DMS 273 treated with DMSO at 0.1 percent for 48 hours (cell line): ENCODE data around the gene PSMB4.
"Not testable (repeated sequence)": the region's sequence is repeated elsewhere in the genome, so short reads cannot be mapped to it uniquely, and the experiment has no call there.

Source experiments
- DNase-seq: peaks from one replicate; lab custom pipeline; 2025; lab: John Stamatoyannopoulos, UW

Gene PSMB4

DNA sequence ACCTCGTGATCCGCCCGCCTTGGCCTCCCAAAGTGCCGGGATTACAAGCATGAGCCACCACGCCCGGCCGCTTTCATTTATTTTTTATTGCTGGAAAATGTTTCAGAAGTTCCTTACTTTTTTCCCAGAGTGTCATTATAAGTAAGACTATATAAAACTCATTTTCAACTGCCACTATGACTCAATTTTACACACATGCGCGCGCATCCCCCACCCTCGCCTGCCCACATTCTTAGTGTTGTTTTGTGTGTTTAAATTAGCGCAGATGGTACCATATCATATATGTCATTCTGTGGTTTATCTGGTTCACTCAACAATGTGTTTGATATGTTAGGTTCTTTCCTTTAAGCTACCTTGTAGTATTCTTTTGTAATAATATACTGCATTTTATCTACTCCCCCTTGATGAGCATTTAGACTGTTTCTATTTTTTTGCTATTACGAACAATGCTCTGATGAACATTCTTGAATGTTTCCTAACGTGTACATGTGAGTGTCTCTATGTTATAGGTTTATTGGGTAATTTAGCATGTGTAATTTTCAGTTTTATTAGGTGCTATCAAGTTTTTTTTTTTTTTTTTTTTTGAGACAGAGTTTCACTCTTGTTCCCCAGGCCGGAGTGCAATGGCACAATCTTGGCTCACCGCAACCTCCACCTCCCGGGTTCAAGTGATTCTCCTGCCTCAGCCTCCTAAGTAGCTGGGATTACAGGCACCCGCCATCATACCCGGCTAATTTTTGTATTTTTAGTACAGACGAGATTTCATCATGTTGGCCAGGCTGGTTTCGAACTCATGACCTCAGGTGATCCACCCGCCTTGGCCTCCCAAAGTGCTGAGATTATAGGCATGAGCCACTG, 8.9 kb upstream of the PSMB4 start:
- not testable (repeated sequence) for DNase-seq

DNA sequence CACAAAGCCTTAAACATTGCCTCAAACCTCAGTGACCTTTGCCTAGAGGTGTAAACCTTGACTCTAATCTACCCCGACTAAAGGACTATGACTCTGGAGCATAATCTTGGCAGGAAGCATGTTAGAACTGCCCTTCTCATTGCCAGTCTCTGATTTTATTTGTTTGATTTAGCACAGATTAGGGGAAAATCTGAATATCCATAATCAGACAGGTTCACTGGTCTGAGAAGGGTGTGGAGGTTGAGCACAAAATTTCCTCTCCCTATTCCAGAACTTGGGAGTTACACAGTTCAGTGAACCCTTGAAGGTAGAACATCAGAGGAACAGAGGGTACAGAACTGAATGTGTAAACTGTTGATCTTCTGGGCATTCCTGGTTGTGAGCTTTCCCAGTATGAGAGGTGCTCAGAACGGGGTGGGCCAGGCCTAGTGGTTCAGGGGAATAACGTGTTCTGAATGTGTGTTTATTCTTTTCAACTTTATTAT, 8.3 kb upstream of the PSMB4 start:
- DNase-seq = no peak

DNA sequence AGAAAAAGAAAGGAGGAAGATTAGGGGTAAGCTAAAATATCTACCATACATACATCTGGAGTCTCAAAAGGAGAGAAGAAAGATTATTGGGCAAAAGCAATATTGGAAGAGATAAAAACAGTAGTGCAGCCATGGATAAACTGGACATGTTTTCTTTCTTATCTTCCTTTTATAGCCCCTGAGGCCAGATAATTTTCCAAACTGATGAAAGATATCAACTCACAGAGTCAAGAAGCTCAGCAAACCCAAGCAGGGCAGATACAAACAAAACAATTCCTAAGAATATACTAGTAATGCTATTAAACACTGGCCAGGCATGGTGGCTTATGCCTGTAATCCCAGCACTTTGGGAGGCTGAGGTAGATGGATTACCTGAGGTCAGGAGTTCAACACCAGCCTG, 5.8 kb upstream of the PSMB4 start:
- no peak for DNase-seq

- not testable (repeated sequence) for DNase-seq
Measured at GRCh38 chr1:151396265-151396664, 3.1 kb upstream of the PSMB4 start.

DNA sequence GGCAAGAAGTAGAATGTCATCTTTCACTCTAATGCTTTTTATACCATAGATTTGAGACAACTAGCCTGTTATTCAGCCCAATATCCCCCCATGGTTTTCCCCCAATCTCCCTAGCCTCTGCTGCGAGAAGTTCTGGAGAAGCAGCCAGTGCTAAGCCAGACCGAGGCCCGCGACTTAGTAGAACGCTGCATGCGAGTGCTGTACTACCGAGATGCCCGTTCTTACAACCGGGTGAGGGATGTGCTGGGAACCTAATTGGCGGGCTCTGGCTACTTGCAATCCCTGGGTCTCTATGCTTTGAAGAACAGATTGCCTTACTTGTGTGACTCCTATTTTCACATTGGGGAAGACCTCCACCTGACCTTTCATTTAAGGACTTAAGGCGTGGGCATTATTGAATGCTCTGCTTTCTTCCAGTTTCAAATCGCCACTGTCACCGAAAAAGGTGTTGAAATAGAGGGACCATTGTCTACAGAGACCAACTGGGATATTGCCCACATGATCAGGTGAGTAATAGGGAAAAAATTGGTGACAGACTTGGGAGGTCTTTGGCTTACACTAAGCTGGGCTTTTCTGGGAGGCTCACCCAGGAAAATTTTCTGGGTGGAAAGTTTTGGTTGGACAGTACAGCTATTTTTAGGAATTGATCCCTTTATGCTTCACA, 1.9 kb downstream of the PSMB4 start:
- no peak for DNase-seq

- DNase-seq = no peak
Measured at GRCh38 chr1:151401860-151402259, 2.5 kb downstream of the PSMB4 start.

GRCh38 chr1:151402764-151403163, 3.4 kb downstream of the PSMB4 start:
- DNase-seq = no peak

DNA sequence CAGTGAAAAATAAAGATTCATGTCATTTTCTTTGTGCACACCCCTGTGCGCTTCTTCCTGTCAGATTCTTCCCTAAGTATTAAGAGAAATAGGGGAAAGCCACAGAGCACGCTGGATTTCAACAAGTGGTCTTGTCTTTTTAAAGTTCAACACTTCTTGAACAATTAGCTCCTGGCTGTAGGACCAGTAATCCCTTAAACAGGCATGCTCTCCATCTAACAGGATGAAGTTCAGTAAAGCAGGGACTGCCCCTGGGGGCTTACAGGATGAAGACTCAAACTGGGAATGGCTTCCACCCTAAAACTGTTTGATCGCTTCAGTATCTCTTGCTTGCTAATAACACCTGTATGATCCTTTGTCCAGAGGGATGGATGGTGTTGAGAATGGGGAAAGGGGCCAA, 4.2 kb downstream of the PSMB4 start:
- DNase-seq = no peak

DNA sequence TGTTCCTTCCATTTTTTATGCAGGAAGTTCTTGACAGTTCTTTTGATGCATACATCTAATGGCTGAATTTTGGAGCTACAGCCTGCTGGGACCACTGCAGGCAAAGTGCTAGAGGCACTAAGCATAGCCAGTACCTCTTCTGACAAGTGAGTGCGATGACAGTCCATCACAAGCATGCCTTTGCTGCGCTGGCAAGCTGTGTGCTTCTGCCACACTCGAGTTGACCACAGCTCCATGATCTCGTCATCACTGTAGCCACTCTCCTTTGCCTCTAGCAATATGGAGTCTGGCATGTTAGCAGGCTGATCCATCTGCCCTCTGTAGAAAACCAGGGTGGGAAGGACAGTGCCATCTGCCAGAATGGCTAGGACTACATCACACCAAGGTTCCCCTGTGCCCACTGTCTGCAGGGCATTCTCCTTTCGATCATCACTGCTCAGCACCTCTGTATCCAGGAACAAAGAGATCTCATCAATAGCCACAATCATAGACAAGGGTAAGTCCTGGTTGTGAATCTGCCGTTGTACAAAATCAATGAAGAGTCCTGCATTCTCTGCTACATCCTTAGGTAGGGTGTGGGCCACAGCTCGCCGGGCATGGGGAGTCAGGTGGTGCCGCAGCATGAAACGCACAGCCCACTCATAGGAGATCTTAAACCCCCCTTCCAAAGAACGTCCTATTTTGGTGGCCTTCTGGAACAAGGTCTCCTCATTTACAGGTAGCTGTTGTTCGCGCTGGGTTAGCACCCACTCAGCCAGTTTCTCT, 6.0 kb downstream of the PSMB4 start:
- no peak for DNase-seq

DNA sequence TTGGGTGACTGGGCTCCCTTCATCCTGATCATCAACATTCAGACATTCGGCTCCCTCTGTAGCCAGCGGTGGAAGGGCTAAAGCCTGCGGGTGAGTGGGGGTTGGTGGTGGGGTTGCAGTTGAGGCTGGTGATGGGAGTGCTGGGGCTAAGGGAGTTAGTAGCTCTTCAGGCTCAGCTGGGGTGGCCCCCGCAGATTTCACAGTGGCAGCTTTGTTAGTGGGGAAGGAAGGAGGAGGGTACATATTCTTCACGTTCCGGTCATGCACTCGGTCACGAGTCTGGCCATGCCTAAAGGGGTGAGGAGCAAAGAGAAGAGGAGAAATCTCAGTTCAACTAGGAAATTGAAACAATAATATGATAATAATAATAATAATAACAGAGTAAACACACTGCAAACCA, 6.8 kb downstream of the PSMB4 start:
- DNase-seq = no peak

- DNase-seq = no peak
Measured at GRCh38 chr1:151407304-151407703, 7.9 kb downstream of the PSMB4 start.

- DNase-seq = no peak
Measured at GRCh38 chr1:151408891-151409290, 9.5 kb downstream of the PSMB4 start.

- DNase-seq = no peak
Measured at GRCh38 chr1:151411884-151412283, 12.5 kb downstream of the PSMB4 start.

- no peak for DNase-seq
Measured at GRCh38 chr1:151416231-151416630, 16.9 kb downstream of the PSMB4 start.

DNA sequence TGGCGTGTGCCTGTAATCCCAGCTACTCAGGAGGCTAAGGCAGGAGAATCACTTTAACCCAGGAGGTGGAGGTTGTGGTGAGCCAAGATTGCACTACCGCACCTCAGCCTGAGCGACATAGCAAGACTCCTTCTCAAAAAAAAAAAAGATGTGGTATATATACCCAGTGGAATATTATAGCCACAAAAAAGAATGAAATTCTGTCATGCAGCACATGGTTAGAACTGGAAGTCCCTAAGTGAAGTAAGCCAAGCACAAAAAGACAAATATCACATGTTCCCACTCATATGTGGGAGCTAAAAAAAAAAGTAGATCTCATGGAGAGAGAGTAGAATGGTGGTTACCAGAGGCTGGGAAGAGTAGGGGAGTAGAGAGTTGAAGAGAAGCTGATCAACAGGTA, 18.7 kb downstream of the PSMB4 start:
- no peak for DNase-seq

DNA sequence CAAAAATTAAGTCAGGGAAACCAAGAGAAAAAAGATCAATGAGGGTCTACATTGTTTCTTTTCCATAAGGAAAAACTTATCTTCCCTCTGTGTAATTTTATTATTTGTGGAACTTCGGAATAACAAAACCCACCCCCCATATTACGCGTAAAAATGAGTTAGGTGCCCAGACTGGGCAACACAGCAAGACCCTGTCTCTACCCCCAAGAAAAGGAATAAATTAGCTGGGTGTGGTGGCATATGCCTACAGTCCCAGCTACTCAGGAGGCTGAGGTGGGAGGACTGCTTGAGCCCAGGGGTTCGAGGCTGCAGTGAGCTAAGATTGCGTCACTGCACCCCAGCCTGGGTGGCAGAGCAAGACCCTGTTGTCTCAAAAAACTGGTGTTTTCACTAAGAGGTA, 20.4 kb downstream of the PSMB4 start:
- no peak for DNase-seq

- DNase-seq = no peak
Measured at GRCh38 chr1:151425103-151425502, 25.7 kb downstream of the PSMB4 start.

- peak; percentile 4 for DNase-seq
Measured at GRCh38 chr1:151428068-151428467, 28.7 kb downstream of the PSMB4 start.

DNA sequence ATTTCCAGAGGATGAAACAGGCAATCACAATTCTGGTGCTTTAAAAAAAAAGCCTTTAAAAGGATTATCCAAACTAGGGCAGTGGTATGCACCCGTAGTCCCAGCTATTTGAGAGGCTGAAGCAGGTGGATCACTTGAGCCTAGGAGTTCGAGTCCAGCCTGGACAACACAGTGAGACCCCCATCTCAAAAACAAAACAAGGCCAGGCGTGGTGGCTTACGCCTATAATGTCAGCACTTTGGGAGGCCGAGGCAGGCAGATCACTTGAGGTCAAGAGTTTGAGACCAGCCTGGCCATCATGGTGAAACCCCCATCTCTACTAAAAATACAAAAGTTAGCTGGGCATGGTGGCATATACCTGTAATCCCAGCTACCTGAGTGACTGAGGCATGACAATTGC, 34.5 kb downstream of the PSMB4 start:
- not testable (repeated sequence) for DNase-seq

GRCh38 chr1:151435174-151435573, 35.8 kb downstream of the PSMB4 start:
- no peak for DNase-seq

DNA sequence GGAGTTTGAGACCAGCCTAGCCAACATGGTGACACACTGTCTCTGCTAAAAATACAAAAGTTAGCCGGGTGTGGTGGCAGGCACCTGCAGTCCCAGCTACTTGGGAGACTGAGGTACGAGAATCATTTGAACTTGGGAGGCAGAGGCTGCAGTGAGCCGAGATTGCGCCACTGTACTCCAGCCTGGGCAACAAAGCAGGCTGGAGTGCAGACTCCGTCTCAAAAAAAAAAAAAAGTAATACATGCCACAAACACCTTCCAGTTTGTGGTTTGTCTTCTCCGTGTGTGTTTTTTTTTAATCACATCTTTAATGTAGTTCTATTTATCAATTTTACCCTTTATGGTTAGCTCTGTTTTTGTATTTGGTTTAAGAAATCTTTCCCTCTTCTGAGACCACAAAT, 37.6 kb downstream of the PSMB4 start:
- DNase-seq = no peak

- DNase-seq = not testable (repeated sequence)
Measured at GRCh38 chr1:151437396-151437795, 38.0 kb downstream of the PSMB4 start.
